HepG2 (cell line): Measurements from ENCODE around the gene GPX1. TPM values are rescaled to one million over a fixed set of nuclear protein-coding genes. Genes with fewer than 3 reads are reported as not detected.

Experiments used
- ATAC-seq: fragments of 200-7000 bp; cut with Tn5 transposase; 3 replicates; pipeline ENCODE4 v1.9.1; 2020; ENCODE audit warnings: mild to moderate bottlenecking, moderate library complexity
- BruUV-seq: library from RNA; stranded (reverse); fragments of 400-500 nt; replicated peaks from 2 replicates; lab custom pipeline; 2021; lab: Mats Ljungman, UMichigan
- CTCF ChIA-PET: fragments of 300-600 bp; formaldehyde crosslinking; extraction: SDS; loops from one replicate; lab custom pipeline; 2021; ENCODE audit warnings: low total read pairs, inconsistent platforms, low intra/inter-chr PET ratio; lab: Yijun Ruan, JAX
- POLR2A ChIA-PET: fragments of 350-600 bp; sonication (Branson Sonifier 250); formaldehyde crosslinking; loops from one replicate; lab custom pipeline; 2020; ENCODE audit warnings: antibody characterized with exemption, inconsistent platforms; lab: Yijun Ruan, JAX
- DNase-seq: peaks from one replicate; pipeline ENCODE4 v3.0.0-alpha.2; 2015; ENCODE audit warnings: low spot score
- FAIRE-seq: peaks from 3 replicates; lab custom pipeline; 2011; peaks lifted over from hg19 to GRCh38; lab: Jason Lieb, UNC
- H2AFZ ChIP-seq: one replicate; pipeline ENCODE4 v1.6.1; 2011; ENCODE audit warnings: low read length, inconsistent platforms
- H3K27ac ChIP-seq: fragments of 300-600 bp; 3 replicates; pipeline ENCODE4 v1.8.0; 2011; ENCODE audit warnings: mixed run types, mild to moderate bottlenecking, mixed read lengths, low read length, inconsistent platforms; ENCODE audit not compliant: insufficient read depth; ENCODE audit errors: extremely low read length
- H3K27me3 ChIP-seq, 2 experiments: fragments of 200-600 bp in 1 of 2; 2 replicates in 1 of 2; 3 replicates in 1 of 2; pipeline versions ENCODE4 v1.6.0 to v1.8.0; 2011; ENCODE audit warnings: low read length in 2 of 2, mild to moderate bottlenecking in 2 of 2, moderate library complexity in 2 of 2, inconsistent platforms in 1 of 2; ENCODE audit not compliant: insufficient read depth in 2 of 2, control insufficient read depth in 1 of 2
- H3K36me3 ChIP-seq, 2 experiments: fragments of 200-600 bp in 1 of 2; replicated peaks in 1 of 2; 2 replicates in 1 of 2; 3 replicates in 1 of 2; pipeline versions ENCODE4 v1.5.1 to v1.8.0; 2011; ENCODE audit warnings: low read length in 2 of 2, inconsistent platforms in 1 of 2; ENCODE audit not compliant: insufficient read depth in 2 of 2, control insufficient read depth in 1 of 2
- H3K4me1 ChIP-seq: 2 replicates; pipeline ENCODE4 v1.5.1; 2012; ENCODE audit warnings: low read length, inconsistent platforms; ENCODE audit not compliant: insufficient read depth
- H3K4me2 ChIP-seq: 2 replicates; pipeline ENCODE4 v1.6.0; 2011; ENCODE audit warnings: low read depth, low read length, inconsistent platforms
- H3K4me3 ChIP-seq, 3 experiments: fragments of 200-600 bp in 1 of 3; sonication (generic), shearing (Covaris generic) in 1 of 3; replicated peaks in 1 of 3; 2 replicates each; pipeline ENCODE4 v1.5.1; 2011 to 2016; ENCODE audit warnings: low read length in 3 of 3, inconsistent platforms in 2 of 3, low read depth in 2 of 3, mild to moderate bottlenecking in 2 of 3, control low read depth in 1 of 3, mixed read lengths in 1 of 3; ENCODE audit not compliant: insufficient read depth in 1 of 3
- H3K79me2 ChIP-seq: one replicate; pipeline ENCODE4 v1.6.1; 2011; ENCODE audit warnings: low read length, inconsistent platforms; ENCODE audit not compliant: insufficient read depth
- H3K9ac ChIP-seq: 2 replicates; pipeline ENCODE4 v1.6.0; 2011; ENCODE audit warnings: mild to moderate bottlenecking, low read depth, low read length, inconsistent platforms; ENCODE audit not compliant: insufficient read depth
- H3K9me3 ChIP-seq: 2 replicates; pipeline ENCODE4 v1.5.1; 2012; ENCODE audit warnings: mild to moderate bottlenecking, low read length
- H4K20me1 ChIP-seq: 2 replicates; pipeline ENCODE4 v1.6.0; 2011; ENCODE audit warnings: inconsistent platforms, mild to moderate bottlenecking, low read length, moderate library complexity; ENCODE audit not compliant: insufficient read depth
- DRAP1 ChIP-seq: IDR thresholded peaks from 2 replicates; pipeline ENCODE4 v1.6.1; 2016; ENCODE audit warnings: missing genetic modification reagents, missing compliant biosample characterization
- FOSL2 ChIP-seq: sonication (generic); formaldehyde crosslinking; IDR thresholded peaks from 2 replicates; pipeline ENCODE4 v1.4.0; 2020; ENCODE audit warnings: missing genetic modification reagents
- FOXP1 ChIP-seq, 2 experiments: fragments of 450-650 bp in 1 of 2; IDR thresholded peaks; 2 replicates each; pipeline ENCODE4 v1.6.1; 2017 to 2018; ENCODE audit warnings: antibody characterized with exemption in 1 of 2
- JARID2 ChIP-seq: sonication (generic); formaldehyde crosslinking; IDR thresholded peaks from 2 replicates; pipeline ENCODE4 v1.8.1; 2023; ENCODE audit warnings: missing genetic modification reagents, inconsistent platforms; ENCODE audit not compliant: insufficient replicate concordance
- KLF6 ChIP-seq: IDR thresholded peaks from 2 replicates; pipeline ENCODE4 v1.8.0; 2016; ENCODE audit warnings: missing biosample characterization, missing genetic modification reagents
- NONO ChIP-seq, 2 experiments: fragments of 450-650 bp in 1 of 2; sonication (generic) in 1 of 2; formaldehyde crosslinking in 1 of 2; IDR thresholded peaks in 1 of 2; conservative IDR thresholded peaks in 1 of 2; 2 replicates each; pipeline versions ENCODE4 v1.6.1 to v1.8.0; 2017 to 2022; ENCODE audit warnings: mild to moderate bottlenecking in 1 of 2, missing genetic modification reagents in 1 of 2, moderate library complexity in 1 of 2
- ZEB1 ChIP-seq: IDR thresholded peaks from 2 replicates; pipeline ENCODE4 v1.6.1; 2012; ENCODE audit warnings: mild to moderate bottlenecking, low read depth, inconsistent platforms; ENCODE audit not compliant: insufficient replicate concordance
- ZMYM3 ChIP-seq: sonication (generic); formaldehyde crosslinking; IDR thresholded peaks from 2 replicates; pipeline ENCODE4 v1.5.1; 2020; ENCODE audit warnings: mild to moderate bottlenecking, missing genetic modification reagents
- ZNF280D ChIP-seq: sonication (generic); formaldehyde crosslinking; IDR thresholded peaks from 2 replicates; pipeline ENCODE4 v1.5.1; 2020; ENCODE audit warnings: mild to moderate bottlenecking, missing genetic modification reagents
- ZNF350 ChIP-seq: sonication (generic); formaldehyde crosslinking; IDR thresholded peaks from 2 replicates; pipeline ENCODE4 v1.4.0; 2020; ENCODE audit warnings: mild to moderate bottlenecking, low read depth, missing genetic modification reagents, borderline replicate concordance
- ZNF510 ChIP-seq: sonication (generic); formaldehyde crosslinking; IDR thresholded peaks from 2 replicates; pipeline ENCODE4 v1.4.0; 2020; ENCODE audit warnings: low read depth, mild to moderate bottlenecking, missing genetic modification reagents
- WGBS: methylation state at CpG from one replicate; pipeline ENCODE4 v1.1.6; 2017; ENCODE audit warnings: low lambda C conversion rate; 5-methylcytosine and 5-hydroxymethylcytosine counted together
- in situ Hi-C: cut with HindIII; loops from 2 replicates; pipeline ENCODE4 v1.10.0; 2017; ENCODE audit warnings: low pct_unique_long_range_greater_than_20kb; ENCODE audit not compliant: extremely low pct_ligation_motif_present
- intact Hi-C: fragments of 100-400 bp; cut with micrococcal nuclease; formaldehyde crosslinking; loops from one replicate; pipeline ENCODE4 v1.10.0; 2022; ENCODE audit not compliant: unreplicated experiment
- polyA plus RNA-seq, 8 experiments: library from polyadenylated mRNA; depleted of rRNA in 3 of 8; stranded (reverse) in 7 of 8; unstranded in 1 of 8; fragments of >200 nt; fragmentation: Illumina TruSeq in 4 of 8; extraction: Trizol in 4 of 8; gene quantifications; 2 replicates each; pipeline versions ENCODE4 v1.2.1 to v1.2.3, GENCODE V29; 2011 to 2016; ENCODE audit warnings: low read depth in 4 of 8, missing spikeins in 1 of 8, mixed read lengths in 1 of 8; ENCODE audit not compliant: insufficient read depth in 1 of 8
- total RNA-seq, 5 experiments: library from RNA; depleted of rRNA; stranded (reverse); fragments of >200 nt; fragmentation: Illumina TruSeq; extraction: Trizol; gene quantifications; 2 replicates each; pipeline ENCODE4 v1.2.3, GENCODE V29; 2016; ENCODE audit warnings: low read depth in 1 of 5
- TF ChIP-seq, protein P1 (sequence below): sonication (generic); formaldehyde crosslinking; IDR thresholded peaks from 2 replicates; pipeline ENCODE4 v1.4.0; 2020; ENCODE audit warnings: missing genetic modification reagents

GPX1 gene
- total and polyA plus RNA-seq, 2 of the 13 experiments (the other 11 are each of a cell fraction or from before 2014, with no cell fraction given) = 149 to 168 TPM

DNA sequence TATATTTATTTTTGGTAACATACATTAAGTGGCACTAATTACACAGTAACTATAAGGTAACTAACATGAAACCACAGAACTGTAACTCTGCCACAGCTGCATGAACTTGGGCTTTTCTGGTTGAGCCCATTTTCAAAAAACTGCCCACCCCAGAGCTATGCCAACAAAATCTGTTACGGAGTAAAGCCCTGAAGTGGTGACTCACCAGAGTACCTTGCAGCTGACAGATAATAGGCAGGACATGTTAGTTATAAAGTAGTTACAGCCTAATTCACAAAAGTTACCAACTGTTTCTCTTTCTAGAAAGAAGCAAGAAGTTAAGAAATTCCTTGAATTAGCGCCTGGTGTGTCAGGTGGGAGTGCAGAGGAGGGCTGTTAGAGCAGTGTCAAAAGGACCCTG is 1.5 kb upstream of the GPX1 start:
- TF ChIP-seq DRAP1 (CRISPR knock-in tag) = no peak
- peak; percentile 39; the same call in 1 of the 2 replicates for TF ChIP-seq FOSL2 (CRISPR knock-in tag)
- WGBS = 95% methylated on average over 2 of the region's 2 CpGs
- ChIA-PET POLR2A (interaction anchor here (0.9 to 5.5 kb wide), 9 partner anchors 10 to 70 kb away, joined by 3 to 134 read pairs (median 4); partner anchors contain the start of genes AMT, NICN1, RHOA and TCTA), CTCF (no interaction called here)
- no peaks in the 10 kb centered on the region for H3K27me3 ChIP-seq
- ATAC-seq (no peak), DNase-seq (no peak), FAIRE-seq (peak; percentile 26)
- H2AFZ ChIP-seq = no peak overlapping the region
- H3K9ac ChIP-seq = no peak overlapping the region
- in situ Hi-C loops (no loop called here), intact Hi-C loops (loop anchor here (5.0 kb wide), 1 partner anchor 53 kb away; the partner anchor contains the start of genes RHOA and TCTA)
- no peaks in the 10 kb centered on the region for H4K20me1 ChIP-seq
- peak overlapping the region; percentile 94 for H3K27ac ChIP-seq
- H3K9me3 ChIP-seq = no peaks in the 10 kb centered on the region
- H3K4me1 ChIP-seq = peaks cover 37% of the 10 kb centered on the region
- 0 out of 6 replicates have a peak overlapping the region, but pooled peaks of 1 of the 3 experiments have one; percentile 32 for H3K4me3 ChIP-seq
- H3K4me2 ChIP-seq = peak overlapping the region; percentile 80; the same call in 1 of the 2 replicates
- peaks cover 13 to 35% of the 10 kb centered on the region in 2 experiments for H3K36me3 ChIP-seq
- H3K79me2 ChIP-seq = peaks cover 14% of the 10 kb centered on the region
- BruUV-seq = TSS peak; percentile 10

GRCh38 chr3:49358884-49359225 is 702 bp upstream of the GPX1 start:
- Histone ChIP-seq H3K9me3 (no peaks in the 10 kb centered on the region), H3K4me2 (peak overlapping the region; percentile 80), H3K27me3 (no peaks in the 10 kb centered on the region), H3K9ac (peak overlapping the region; percentile 80), H3K79me2 (peaks cover 14% of the 10 kb centered on the region), H3K4me1 (peaks cover 37% of the 10 kb centered on the region), H2AFZ (no peak overlapping the region), H4K20me1 (no peaks in the 10 kb centered on the region), H3K27ac (peak overlapping the region; percentile 94), H3K36me3 (peaks cover 12 to 35% of the 10 kb centered on the region in 2 experiments), H3K4me3 (peak overlapping the region; percentile 32 to 73 (median 45); a peak in 5 of 6 replicates)
- WGBS = 0% methylated on average over 1 of the region's 3 CpGs
- peak; percentile 64 for DNase-seq
- peak; percentile 59 for ATAC-seq
- CTCF ChIA-PET = no interaction called here
- intact Hi-C loops (loop anchor here (1.0 to 5.0 kb wide), 2 partner anchors 19 to 53 kb away; partner anchors contain the start of genes RHOA, TCTA and USP4), in situ Hi-C loops (no loop called here)
- BruUV-seq = TSS peak; percentile 90
- POLR2A ChIA-PET = interaction anchor here (0.6 to 5.5 kb wide), 32 partner anchors 10 to 314 kb away, joined by 3 to 134 read pairs (median 4); partner anchors contain the start of genes AMT, DAG1, KLHDC8B and LAMB2
- FAIRE-seq = peak; percentile 55
- TF ChIP-seq JARID2 (CRISPR knock-in tag) (no peak), KLF6 (CRISPR knock-in tag) (no peak), ZNF280D (CRISPR knock-in tag) (no peak), ZEB1 (peak; percentile 4), ZNF350 (0 out of 2 replicates have a peak, but pooled peaks have one; percentile 14), ZMYM3 (CRISPR knock-in tag) (no peak), FOXP1 (IDR thresholded peaks at IDR 0.05) (no peak), FOXP1 (CRISPR knock-in tag; IDR thresholded peaks at IDR 0.05) (0 out of 2 replicates have a peak, but pooled peaks have one; percentile 9), NONO (IDR thresholded peaks at IDR 0.05) (no peak), NONO (CRISPR knock-in tag; conservative IDR thresholded peaks at IDR 0.05) (0 out of 2 replicates have a peak, but pooled peaks have one; percentile 4), ZNF510 (CRISPR knock-in tag) (0 out of 2 replicates have a peak, but pooled peaks have one; percentile 3)
- TF ChIP-seq, protein P1, sequence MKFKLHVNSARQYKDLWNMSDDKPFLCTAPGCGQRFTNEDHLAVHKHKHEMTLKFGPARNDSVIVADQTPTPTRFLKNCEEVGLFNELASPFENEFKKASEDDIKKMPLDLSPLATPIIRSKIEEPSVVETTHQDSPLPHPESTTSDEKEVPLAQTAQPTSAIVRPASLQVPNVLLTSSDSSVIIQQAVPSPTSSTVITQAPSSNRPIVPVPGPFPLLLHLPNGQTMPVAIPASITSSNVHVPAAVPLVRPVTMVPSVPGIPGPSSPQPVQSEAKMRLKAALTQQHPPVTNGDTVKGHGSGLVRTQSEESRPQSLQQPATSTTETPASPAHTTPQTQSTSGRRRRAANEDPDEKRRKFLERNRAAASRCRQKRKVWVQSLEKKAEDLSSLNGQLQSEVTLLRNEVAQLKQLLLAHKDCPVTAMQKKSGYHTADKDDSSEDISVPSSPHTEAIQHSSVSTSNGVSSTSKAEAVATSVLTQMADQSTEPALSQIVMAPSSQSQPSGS (CRISPR knock-in tag) = no peak
